ENCODE results near the gene RPL13.

GRCh38 chr16:89565256-89565505 is 4.7 kb downstream of the RPL13 start:
- TF ChIP-seq CTCF (IDR thresholded peaks at IDR 0.05; ENCODE audit: poor library complexity, severe bottlenecking) (no peak), TAF1 (IDR thresholded peaks at IDR 0.05; ENCODE audit: low read depth) (no peak), EP300 (conservative IDR thresholded peaks at IDR 0.05; ENCODE audit: poor library complexity, severe bottlenecking) (no peak), REST (IDR thresholded peaks at IDR 0.05; ENCODE audit: borderline replicate concordance) (no peak), RAD21 (conservative IDR thresholded peaks at IDR 0.05) (no peak), SMC3 (conservative IDR thresholded peaks at IDR 0.05; ENCODE audit: poor library complexity) (no peak)

All from neural cell (in vitro differentiated cells).